COR-L47 (cell line): ENCODE results near the gene CSTPP1.
"Not testable (repeated sequence)": the region's sequence is repeated elsewhere in the genome, so short reads cannot be mapped to it uniquely, and the experiment has no call there.

Source experiments
- DNase-seq: peaks from one replicate; lab custom pipeline; 2025; lab: John Stamatoyannopoulos, UW

The CSTPP1 gene

GRCh38 chr11:47183031-47183856 lies 246.7 kb downstream of the CSTPP1 start:
- DNase-seq: no peak

- no peak for DNase-seq
Observed at GRCh38 chr11:47183969-47184368, 247.4 kb downstream of the CSTPP1 start.

GRCh38 chr11:47184711-47185304 lies 248.2 kb downstream of the CSTPP1 start:
- DNase-seq: no peak

- DNase-seq: no peak
Observed at GRCh38 chr11:47185305-47186075, 248.9 kb downstream of the CSTPP1 start.

GRCh38 chr11:47186076-47186699 lies 249.6 kb downstream of the CSTPP1 start, which contains the start of gene PACSIN3:
Gene PACSIN3, minus strand, starts transcription at chr11:47186434. Its CDS starts 3,707 bp downstream, at chr11:47182727.
- no peak for DNase-seq

GRCh38 chr11:47186700-47187695 lies 250.4 kb downstream of the CSTPP1 start:
- DNase-seq: no peak

GRCh38 chr11:47187723-47188122 lies 251.2 kb downstream of the CSTPP1 start:
- no peak for DNase-seq

GRCh38 chr11:47188259-47188658 lies 251.7 kb downstream of the CSTPP1 start:
- DNase-seq: no peak

- no peak for DNase-seq
Observed at GRCh38 chr11:47189100-47189834, 252.7 kb downstream of the CSTPP1 start.

GRCh38 chr11:47191137-47191536 lies 254.6 kb downstream of the CSTPP1 start:
- DNase-seq: not testable (repeated sequence)

GRCh38 chr11:47192111-47192510 lies 255.6 kb downstream of the CSTPP1 start:
- DNase-seq: no peak

GRCh38 chr11:47198161-47198560 lies 261.6 kb downstream of the CSTPP1 start:
- not testable (repeated sequence) for DNase-seq

GRCh38 chr11:47201015-47201414 lies 264.5 kb downstream of the CSTPP1 start:
- DNase-seq: no peak

GRCh38 chr11:47202576-47202975 lies 266.0 kb downstream of the CSTPP1 start:
- no peak for DNase-seq

GRCh38 chr11:47204637-47204989 lies 268.1 kb downstream of the CSTPP1 start:
- no peak for DNase-seq

GRCh38 chr11:47206577-47206976 lies 270.0 kb downstream of the CSTPP1 start:
- DNase-seq: not testable (repeated sequence)

GRCh38 chr11:47207459-47207858 lies 270.9 kb downstream of the CSTPP1 start:
- no peak for DNase-seq

- not testable (repeated sequence) for DNase-seq
Observed at GRCh38 chr11:47208008-47208552, 271.5 kb downstream of the CSTPP1 start.

GRCh38 chr11:47208628-47209027 lies 272.1 kb downstream of the CSTPP1 start:
- no peak for DNase-seq
